DOHH2 (cell line): ENCODE measurements around the gene NOD2.

Experiments used
- CTCF ChIP-seq: fragments of 200-600 bp; sonication (generic); IDR thresholded peaks from one replicate; pipeline ENCODE4 v1.5.1; 2014; ENCODE audit warnings: antibody characterized with exemption, mild to moderate bottlenecking, low read depth, low read length; ENCODE audit not compliant: poor library complexity, severe bottlenecking
- EZH2phosphoT487 ChIP-seq: fragments of 200-600 bp; sonication (generic); IDR thresholded peaks from 2 replicates; pipeline ENCODE4 v1.6.1; 2017; ENCODE audit warnings: borderline replicate concordance, mild to moderate bottlenecking, antibody characterized with exemption, low read length, moderate library complexity, mixed read lengths

GRCh38 chr16:50678531-50678930 lies 14.9 kb upstream of the NOD2 start:
- TF ChIP-seq CTCF = no peak
- TF ChIP-seq EZH2phosphoT487 = no peak
